H1 (cell line): ENCODE results near the gene RAB11FIP3. TPM values are rescaled to one million over a fixed set of nuclear protein-coding genes. Genes with fewer than 3 reads are reported as not detected.

Experiments
- CHD2 ChIP-seq: IDR thresholded peaks from 2 replicates; pipeline ENCODE4 v1.6.1; 2012; ENCODE audit warnings: low read length, improper control_type of control experiment
- EGR1 ChIP-seq: IDR thresholded peaks from 2 replicates; pipeline ENCODE4 v1.6.1; 2011; ENCODE audit warnings: low read depth, low read length, borderline replicate concordance
- EP300 ChIP-seq, 2 experiments: IDR thresholded peaks; 1 replicate in 1 of 2; 2 replicates in 1 of 2; pipeline ENCODE4 v1.6.1; 2011 to 2012; ENCODE audit warnings: low read depth in 2 of 2, low read length in 2 of 2, mild to moderate bottlenecking in 2 of 2, borderline replicate concordance in 1 of 2, inconsistent platforms in 1 of 2, moderate library complexity in 1 of 2
- EZH2 ChIP-seq: fragments of 200-600 bp; sonication (generic); IDR thresholded peaks from 2 replicates; pipeline ENCODE4 v1.7.1; 2012; ENCODE audit warnings: low read depth, mild to moderate bottlenecking, moderate library complexity, low read length, inconsistent platforms; ENCODE audit not compliant: severe bottlenecking
- HDAC6 ChIP-seq: IDR thresholded peaks from one replicate; pipeline ENCODE4 v1.7.1; 2012; ENCODE audit warnings: low read depth, mild to moderate bottlenecking, inconsistent platforms, low read length, moderate library complexity
- RXRA ChIP-seq: IDR thresholded peaks from 2 replicates; pipeline ENCODE4 v1.6.1; 2011; ENCODE audit warnings: low read depth, mild to moderate bottlenecking, low read length, moderate library complexity; ENCODE audit not compliant: insufficient read depth
- polyA plus RNA-seq, 7 experiments: library from polyadenylated mRNA; depleted of rRNA in 3 of 7; stranded (reverse) in 5 of 7; unstranded in 2 of 7; fragments of >200 nt in 5 of 7; fragments of 200-250 nt in 2 of 7; gene quantifications; 1 replicate in 5 of 7; 2 replicates in 1 of 7; 4 replicates in 1 of 7; pipeline versions ENCODE4 v1.2.1 to v1.2.3, GENCODE V29; 2011 to 2013; ENCODE audit warnings: missing spikeins in 2 of 7, mixed read lengths in 2 of 7
- total RNA-seq: library from RNA; stranded (reverse); fragmentation: NEBNext Ultra II Directional; extraction: Animal tissue kit (Norgen Biotek cat#: 25700); gene quantifications from 2 replicates; pipeline ENCODE4 v1.2.1, GENCODE V29; 2021
- TF ChIP-seq, protein P1 (sequence below): IDR thresholded peaks from 2 replicates; pipeline ENCODE4 v1.6.1; 2012; ENCODE audit warnings: low read length, inconsistent platforms

RAB11FIP3 gene
- total and polyA plus RNA-seq, 2 of the 8 experiments (the other 6 are each of a cell fraction or from before 2014, with no cell fraction given): 9.3 to 35.2 TPM

DNA sequence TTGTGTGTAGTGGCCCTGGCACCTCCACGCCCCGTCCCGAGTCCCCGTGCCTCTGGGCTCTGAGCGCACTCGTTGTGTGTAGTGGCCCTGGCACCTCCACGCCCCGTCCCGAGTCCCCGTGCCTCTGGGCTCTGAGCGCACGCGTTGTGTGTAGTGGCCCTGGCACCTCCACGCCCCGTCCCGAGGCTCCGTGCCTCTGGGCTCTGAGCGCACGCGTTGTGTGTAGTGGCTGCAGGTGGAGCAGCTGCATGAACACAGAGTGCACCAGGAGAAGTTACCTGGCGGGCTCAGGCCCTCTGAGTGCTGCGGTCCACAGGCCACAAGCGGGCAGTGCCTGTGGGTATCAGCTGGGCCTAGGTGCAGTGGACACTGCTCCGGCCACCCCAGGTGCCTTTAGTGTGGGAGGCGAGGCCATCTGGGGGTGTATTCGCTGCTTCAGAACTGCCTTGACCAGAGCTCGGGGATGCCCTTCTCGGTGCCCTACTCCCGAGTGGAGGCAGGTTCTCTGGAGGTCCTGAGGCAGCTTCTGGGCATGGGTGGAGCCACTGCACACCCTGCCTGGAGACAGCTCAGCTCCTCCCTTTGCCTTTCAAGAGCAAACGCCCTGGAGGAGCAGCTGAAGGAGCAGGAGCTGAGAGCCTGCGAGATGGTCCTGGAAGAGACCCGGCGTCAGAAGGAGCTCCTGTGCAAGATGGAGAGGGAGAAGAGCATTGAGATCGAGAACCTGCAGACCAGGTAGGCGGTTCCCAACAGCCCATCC is 84.8 kb downstream of the RAB11FIP3 start (continued):
- TF ChIP-seq, protein P1, sequence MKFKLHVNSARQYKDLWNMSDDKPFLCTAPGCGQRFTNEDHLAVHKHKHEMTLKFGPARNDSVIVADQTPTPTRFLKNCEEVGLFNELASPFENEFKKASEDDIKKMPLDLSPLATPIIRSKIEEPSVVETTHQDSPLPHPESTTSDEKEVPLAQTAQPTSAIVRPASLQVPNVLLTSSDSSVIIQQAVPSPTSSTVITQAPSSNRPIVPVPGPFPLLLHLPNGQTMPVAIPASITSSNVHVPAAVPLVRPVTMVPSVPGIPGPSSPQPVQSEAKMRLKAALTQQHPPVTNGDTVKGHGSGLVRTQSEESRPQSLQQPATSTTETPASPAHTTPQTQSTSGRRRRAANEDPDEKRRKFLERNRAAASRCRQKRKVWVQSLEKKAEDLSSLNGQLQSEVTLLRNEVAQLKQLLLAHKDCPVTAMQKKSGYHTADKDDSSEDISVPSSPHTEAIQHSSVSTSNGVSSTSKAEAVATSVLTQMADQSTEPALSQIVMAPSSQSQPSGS: no peak
- no peak for TF ChIP-seq EGR1
- TF ChIP-seq CHD2: no peak
- no peak for TF ChIP-seq RXRA
- TF ChIP-seq EZH2: no peak
- no peak for TF ChIP-seq EP300 (IDR thresholded peaks at IDR 0.05; ENCODE audit: borderline replicate concordance in 1 of 2, low read depth in 2 of 2, low read length in 2 of 2)
- no peak for TF ChIP-seq HDAC6
